K562 (cell line): ENCODE results near the gene TCTN3. TPM values are rescaled to one million over a fixed set of nuclear protein-coding genes. Genes with fewer than 3 reads are reported as not detected.

Experiments used
- ATF7 ChIP-seq: fragments of 450-650 bp; IDR thresholded peaks from 2 replicates; pipeline ENCODE4 v1.7.1; 2014; ENCODE audit warnings: mild to moderate bottlenecking, moderate library complexity
- BDP1 ChIP-seq: IDR thresholded peaks from 3 replicates; pipeline ENCODE4 v1.6.1; 2011; ENCODE audit not compliant: insufficient read length, insufficient read depth
- DPF2 ChIP-seq: fragments of 450-650 bp; IDR thresholded peaks from 2 replicates; pipeline ENCODE4 v1.6.1; 2016
- IRF9 ChIP-seq: fragments of 450-650 bp; IDR thresholded peaks from 2 replicates; pipeline ENCODE4 v1.6.1; 2016; ENCODE audit warnings: missing biosample characterization, missing genetic modification characterization
- KDM2B ChIP-seq: fragments of 250-450 bp; sonication (Bioruptor Pico); IDR thresholded peaks from 2 replicates; pipeline ENCODE4 v1.8.0; 2021; ENCODE audit warnings: mild to moderate bottlenecking, moderate library complexity
- LCOR ChIP-seq: sonication (generic); formaldehyde crosslinking; IDR thresholded peaks from 2 replicates; pipeline ENCODE4 v1.8.0; 2022; ENCODE audit warnings: mild to moderate bottlenecking, missing genetic modification reagents
- MAFF ChIP-seq: IDR thresholded peaks from 2 replicates; pipeline ENCODE4 v1.6.1; 2012; ENCODE audit warnings: low read length, improper control_type of control experiment
- MECOM ChIP-seq: fragments of 250-450 bp; sonication (Bioruptor Pico); IDR thresholded peaks from 2 replicates; pipeline ENCODE4 v1.8.0; 2022; ENCODE audit warnings: inconsistent platforms
- MEIS2 ChIP-seq: fragments of 450-650 bp; IDR thresholded peaks from 2 replicates; pipeline ENCODE4 v1.6.1; 2014; ENCODE audit warnings: mild to moderate bottlenecking; ENCODE audit not compliant: partially characterized antibody
- NFYB ChIP-seq: IDR thresholded peaks from 2 replicates; pipeline ENCODE4 v1.6.1; 2011; ENCODE audit warnings: mild to moderate bottlenecking, moderate library complexity; ENCODE audit not compliant: insufficient read length; ENCODE audit errors: extremely low read depth
- NR3C1 ChIP-seq: sonication (generic); formaldehyde crosslinking; IDR thresholded peaks from 2 replicates; pipeline ENCODE4 v1.8.1; 2022; ENCODE audit warnings: missing genetic modification reagents
- POLR3G ChIP-seq: IDR thresholded peaks from 2 replicates; pipeline ENCODE4 v1.6.1; 2011; ENCODE audit not compliant: insufficient read length, insufficient replicate concordance; ENCODE audit errors: extremely low read depth
- PYGO2 ChIP-seq: fragments of 450-650 bp; IDR thresholded peaks from 2 replicates; pipeline ENCODE4 v1.6.1; 2016; ENCODE audit warnings: mild to moderate bottlenecking, missing genetic modification characterization, moderate library complexity, missing compliant biosample characterization
- RBM34 ChIP-seq: fragments of 200-400 bp; formaldehyde crosslinking; IDR thresholded peaks from 2 replicates; pipeline ENCODE4 v1.6.1; 2018; ENCODE audit warnings: low read length, borderline replicate concordance; ENCODE audit not compliant: insufficient read depth
- SIN3B ChIP-seq: fragments of 450-650 bp; IDR thresholded peaks from 2 replicates; pipeline ENCODE4 v1.6.1; 2017; ENCODE audit warnings: low read depth, mild to moderate bottlenecking, moderate library complexity
- SRSF9 ChIP-seq: fragments of 200-400 bp; formaldehyde crosslinking; IDR thresholded peaks from 2 replicates; pipeline ENCODE4 v1.6.1; 2017; ENCODE audit warnings: low read depth, low read length, borderline replicate concordance
- TEAD4 ChIP-seq, 2 experiments: sonication (generic) in 1 of 2; formaldehyde crosslinking in 1 of 2; IDR thresholded peaks; 2 replicates each; pipeline versions ENCODE4 v1.6.1 to v1.8.0; 2012 to 2022; ENCODE audit warnings: borderline replicate concordance in 1 of 2, inconsistent platforms in 1 of 2, low read length in 1 of 2, mild to moderate bottlenecking in 1 of 2, missing genetic modification reagents in 1 of 2
- TSC22D4 ChIP-seq: fragments of 450-650 bp; IDR thresholded peaks from 2 replicates; pipeline ENCODE4 v1.6.1; 2016; ENCODE audit warnings: missing genetic modification characterization, missing biosample characterization, control low read depth
- ZBTB8A ChIP-seq: fragments of 450-650 bp; IDR thresholded peaks from 2 replicates; pipeline ENCODE4 v1.6.1; 2018; ENCODE audit warnings: mild to moderate bottlenecking, moderate library complexity; ENCODE audit not compliant: partially characterized antibody
- ZNF507 ChIP-seq: conservative IDR thresholded peaks from 2 replicates; pipeline ENCODE4 v1.6.1; 2017; ENCODE audit warnings: missing genetic modification characterization, missing compliant biosample characterization
- polyA plus RNA-seq, 8 experiments: library from polyadenylated mRNA; depleted of rRNA in 4 of 8; stranded (reverse) in 5 of 8; unstranded in 3 of 8; fragments of >200 nt; fragmentation: Nextera tagmentation in 2 of 8; fragmentation: Illumina TruSeq in 1 of 8; extraction: Ambion mirVana in 2 of 8; extraction: Trizol in 1 of 8; gene quantifications; 2 replicates each; pipeline versions ENCODE4 v1.2.1 to v1.2.3, GENCODE V29; 2011 to 2014; ENCODE audit warnings: inconsistent platforms in 1 of 8, missing spikeins in 1 of 8
- total RNA-seq, 7 experiments: library from RNA; depleted of rRNA in 6 of 7; stranded (reverse); fragments of >200 nt in 6 of 7; fragmentation: Illumina TruSeq in 2 of 7; extraction: Trizol in 2 of 7; gene quantifications; 2 replicates each; pipeline versions ENCODE4 v1.2.1 to v1.2.3, GENCODE V29; 2011 to 2021; ENCODE audit warnings: low replicate concordance in 1 of 7
- TF ChIP-seq, protein P1 (sequence below): fragments of 450-650 bp; IDR thresholded peaks from 2 replicates; pipeline ENCODE4 v1.7.0; 2016; ENCODE audit warnings: borderline replicate concordance
- TF ChIP-seq, protein P2 (sequence below): fragments of 450-650 bp; formaldehyde crosslinking; IDR thresholded peaks from 2 replicates; pipeline ENCODE4 v1.4.0; 2022; ENCODE audit warnings: mild to moderate bottlenecking, moderate library complexity
- TF ChIP-seq, protein P3 (sequence below): sonication (generic); formaldehyde crosslinking; IDR thresholded peaks from 2 replicates; pipeline ENCODE4 v1.8.0; 2022; ENCODE audit warnings: mild to moderate bottlenecking, missing genetic modification reagents
- TF ChIP-seq, protein P4 (sequence below): fragments of 250-450 bp; sonication (Bioruptor Pico); IDR thresholded peaks from 2 replicates; pipeline ENCODE4 v1.8.0; 2022; ENCODE audit warnings: moderate library complexity, mild to moderate bottlenecking, inconsistent platforms

Gene TCTN3
- total and polyA plus RNA-seq, 9 of the 15 experiments (the other 6 are each of a cell fraction or from before 2014, with no cell fraction given): 10.4 to 25.8 (median 16.3) TPM

DNA sequence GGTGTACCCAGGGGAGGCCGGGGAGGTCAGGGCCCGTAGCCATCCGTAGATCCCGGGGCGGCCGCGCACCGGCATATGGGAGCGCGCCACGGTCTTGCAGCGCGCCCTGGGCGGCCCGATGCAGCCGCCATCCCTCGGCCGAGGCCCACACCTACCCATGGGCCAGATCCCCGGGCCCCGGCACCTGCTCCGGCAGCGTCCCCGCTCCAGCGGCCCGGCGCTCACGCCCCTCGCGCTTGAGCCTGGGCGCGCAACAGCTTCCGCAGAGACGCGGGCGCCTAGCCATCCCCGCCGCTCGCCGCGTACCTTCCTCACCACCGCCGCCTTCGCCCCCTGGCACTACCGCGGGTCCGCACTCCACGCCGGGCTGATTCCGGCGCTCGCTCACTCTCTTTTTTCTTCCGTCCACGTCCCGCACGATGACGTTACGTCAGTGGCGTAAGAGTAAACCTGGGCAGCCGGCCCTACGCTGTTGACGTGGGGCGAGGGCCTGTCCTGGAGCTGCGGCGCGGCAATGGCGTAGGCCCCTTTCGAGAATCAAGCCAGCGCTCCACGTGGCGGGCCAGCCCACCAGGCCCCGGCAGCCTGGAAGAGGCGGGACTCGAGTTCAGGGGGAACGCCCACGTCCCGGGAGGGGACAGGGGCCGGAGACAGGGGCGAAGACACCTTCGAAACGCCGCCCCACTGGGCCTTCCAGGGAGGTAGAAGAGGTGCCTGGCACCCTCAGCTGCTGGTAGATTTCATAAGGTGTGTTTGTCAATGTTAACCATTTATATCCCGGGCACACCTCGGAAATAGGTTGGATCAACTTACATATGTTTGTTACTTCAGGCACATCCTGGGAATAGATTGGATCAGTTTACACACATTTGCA is 37.2 kb downstream of the TCTN3 start, which contains the start of gene ALDH18A1 (continued):
- TF ChIP-seq TSC22D4 (tag): no peak
- TF ChIP-seq, protein P1, sequence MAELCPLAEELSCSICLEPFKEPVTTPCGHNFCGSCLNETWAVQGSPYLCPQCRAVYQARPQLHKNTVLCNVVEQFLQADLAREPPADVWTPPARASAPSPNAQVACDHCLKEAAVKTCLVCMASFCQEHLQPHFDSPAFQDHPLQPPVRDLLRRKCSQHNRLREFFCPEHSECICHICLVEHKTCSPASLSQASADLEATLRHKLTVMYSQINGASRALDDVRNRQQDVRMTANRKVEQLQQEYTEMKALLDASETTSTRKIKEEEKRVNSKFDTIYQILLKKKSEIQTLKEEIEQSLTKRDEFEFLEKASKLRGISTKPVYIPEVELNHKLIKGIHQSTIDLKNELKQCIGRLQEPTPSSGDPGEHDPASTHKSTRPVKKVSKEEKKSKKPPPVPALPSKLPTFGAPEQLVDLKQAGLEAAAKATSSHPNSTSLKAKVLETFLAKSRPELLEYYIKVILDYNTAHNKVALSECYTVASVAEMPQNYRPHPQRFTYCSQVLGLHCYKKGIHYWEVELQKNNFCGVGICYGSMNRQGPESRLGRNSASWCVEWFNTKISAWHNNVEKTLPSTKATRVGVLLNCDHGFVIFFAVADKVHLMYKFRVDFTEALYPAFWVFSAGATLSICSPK: no peak
- no peak for TF ChIP-seq ZBTB8A
- no peak for TF ChIP-seq SIN3B
- no peak for TF ChIP-seq DPF2
- TF ChIP-seq MEIS2: no peak
- TF ChIP-seq KDM2B (CRISPR knock-in tag): no peak
- TF ChIP-seq PYGO2 (tag): no peak
- TF ChIP-seq MECOM (CRISPR knock-in tag): no peak
- TF ChIP-seq, protein P2, sequence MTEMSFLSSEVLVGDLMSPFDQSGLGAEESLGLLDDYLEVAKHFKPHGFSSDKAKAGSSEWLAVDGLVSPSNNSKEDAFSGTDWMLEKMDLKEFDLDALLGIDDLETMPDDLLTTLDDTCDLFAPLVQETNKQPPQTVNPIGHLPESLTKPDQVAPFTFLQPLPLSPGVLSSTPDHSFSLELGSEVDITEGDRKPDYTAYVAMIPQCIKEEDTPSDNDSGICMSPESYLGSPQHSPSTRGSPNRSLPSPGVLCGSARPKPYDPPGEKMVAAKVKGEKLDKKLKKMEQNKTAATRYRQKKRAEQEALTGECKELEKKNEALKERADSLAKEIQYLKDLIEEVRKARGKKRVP (CRISPR knock-in tag): no peak
- no peak for TF ChIP-seq LCOR (CRISPR knock-in tag)
- TF ChIP-seq POLR3G: no peak
- TF ChIP-seq, protein P3, sequence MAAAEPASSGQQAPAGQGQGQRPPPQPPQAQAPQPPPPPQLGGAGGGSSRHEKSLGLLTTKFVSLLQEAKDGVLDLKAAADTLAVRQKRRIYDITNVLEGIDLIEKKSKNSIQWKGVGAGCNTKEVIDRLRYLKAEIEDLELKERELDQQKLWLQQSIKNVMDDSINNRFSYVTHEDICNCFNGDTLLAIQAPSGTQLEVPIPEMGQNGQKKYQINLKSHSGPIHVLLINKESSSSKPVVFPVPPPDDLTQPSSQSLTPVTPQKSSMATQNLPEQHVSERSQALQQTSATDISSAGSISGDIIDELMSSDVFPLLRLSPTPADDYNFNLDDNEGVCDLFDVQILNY: 0 out of 2 replicates have a peak, but pooled peaks have one; percentile 27
- TF ChIP-seq BDP1: no peak
- TF ChIP-seq NR3C1: no peak
- no peak for TF ChIP-seq TEAD4 (IDR thresholded peaks at IDR 0.05; ENCODE audit: low read length)
- no peak for TF ChIP-seq TEAD4 (CRISPR knock-in tag; IDR thresholded peaks at IDR 0.05; ENCODE audit: borderline replicate concordance)
- no peak for TF ChIP-seq ZNF507 (tag)
- TF ChIP-seq ATF7: peak; percentile 86
- TF ChIP-seq RBM34: no peak
- TF ChIP-seq SRSF9: no peak
- TF ChIP-seq MAFF: no peak
- TF ChIP-seq NFYB: no peak
- TF ChIP-seq IRF9 (tag): no peak
- TF ChIP-seq, protein P4, sequence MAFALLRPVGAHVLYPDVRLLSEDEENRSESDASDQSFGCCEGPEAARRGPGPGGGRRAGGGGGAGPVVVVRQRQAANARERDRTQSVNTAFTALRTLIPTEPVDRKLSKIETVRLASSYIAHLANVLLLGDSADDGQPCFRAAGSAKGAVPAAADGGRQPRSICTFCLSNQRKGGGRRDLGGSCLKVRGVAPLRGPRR (CRISPR knock-in tag): no peak
